Measurements from ENCODE around the gene EIF5B.

GRCh38 chr2:99397266-99397920 lies 60.2 kb downstream of the EIF5B start:
- TF ChIP-seq CTCF (IDR thresholded peaks at IDR 0.05; ENCODE audit: insufficient read depth, low read length) (no peak), POLR2AphosphoS5 (IDR thresholded peaks at IDR 0.05; ENCODE audit: low read depth) (no peak; the same call in 1 of the 2 replicates)
